ENCODE measurements around the gene SLC43A2.
"Not testable (repeated sequence)": the region's sequence is repeated elsewhere in the genome, so short reads cannot be mapped to it uniquely, and the experiment has no call there.

SLC43A2 gene

GRCh38 chr17:1541367-1541904, 87.2 kb downstream of the SLC43A2 start:
- Histone ChIP-seq H3K36me3 (ENCODE audit: insufficient read depth, insufficient read length, low read length) (peaks cover 76% of the 10 kb centered on the region), H3K9ac (ENCODE audit: insufficient read length, low read depth) (no peak overlapping the region), H3K4me3 (ENCODE audit: insufficient read length, low read depth) (no peak overlapping the region), H3K27me3 (ENCODE audit: insufficient read depth, insufficient read length) (no peaks in the 10 kb centered on the region), H3K9me3 (ENCODE audit: insufficient read depth, low read length) (no peaks in the 10 kb centered on the region), H3K4me1 (ENCODE audit: insufficient read depth, insufficient read length) (peaks cover 2% of the 10 kb centered on the region)
- TF ChIP-seq YY1 (IDR thresholded peaks at IDR 0.05; ENCODE audit: insufficient read depth, insufficient read length) (no peak), SUZ12 (IDR thresholded peaks at IDR 0.05; ENCODE audit: extremely low read depth, insufficient read depth, insufficient read length) (no peak), ZNF274 (IDR thresholded peaks at IDR 0.05; ENCODE audit: low read depth, low read length) (no peak)
- no peak for DNase-seq (ENCODE audit: low read depth, low spot score)

GRCh38 chr17:1539811-1540210, 88.8 kb downstream of the SLC43A2 start:
- Histone ChIP-seq H3K9ac (ENCODE audit: insufficient read length, low read depth) (no peak overlapping the region), H3K36me3 (ENCODE audit: insufficient read depth, insufficient read length, low read length) (peaks cover 77% of the 10 kb centered on the region), H3K9me3 (ENCODE audit: insufficient read depth, low read length) (no peaks in the 10 kb centered on the region), H3K27me3 (ENCODE audit: insufficient read depth, insufficient read length) (no peaks in the 10 kb centered on the region), H3K4me3 (ENCODE audit: insufficient read length, low read depth) (no peak overlapping the region), H3K4me1 (ENCODE audit: insufficient read depth, insufficient read length) (peaks cover 2% of the 10 kb centered on the region)
- TF ChIP-seq YY1 (IDR thresholded peaks at IDR 0.05; ENCODE audit: insufficient read depth, insufficient read length) (no peak), SUZ12 (IDR thresholded peaks at IDR 0.05; ENCODE audit: extremely low read depth, insufficient read depth, insufficient read length) (no peak), ZNF274 (IDR thresholded peaks at IDR 0.05; ENCODE audit: low read depth, low read length) (no peak)
- DNase-seq (ENCODE audit: low read depth, low spot score) = no peak

- Histone ChIP-seq H3K4me3 (ENCODE audit: insufficient read length, low read depth) (no peak overlapping the region), H3K27me3 (ENCODE audit: insufficient read depth, insufficient read length) (no peaks in the 10 kb centered on the region), H3K9me3 (ENCODE audit: insufficient read depth, low read length) (no peaks in the 10 kb centered on the region), H3K4me1 (ENCODE audit: insufficient read depth, insufficient read length) (no peaks in the 10 kb centered on the region), H3K9ac (ENCODE audit: insufficient read length, low read depth) (no peak overlapping the region), H3K36me3 (ENCODE audit: insufficient read depth, insufficient read length, low read length) (peaks cover 81% of the 10 kb centered on the region)
- DNase-seq (ENCODE audit: low read depth, low spot score) = no peak
- TF ChIP-seq YY1 (IDR thresholded peaks at IDR 0.05; ENCODE audit: insufficient read depth, insufficient read length) (no peak), ZNF274 (IDR thresholded peaks at IDR 0.05; ENCODE audit: low read depth, low read length) (no peak), SUZ12 (IDR thresholded peaks at IDR 0.05; ENCODE audit: extremely low read depth, insufficient read depth, insufficient read length) (no peak)
These were observed 92.9 kb downstream of the SLC43A2 start for GRCh38 chr17:1535737-1536136.

GRCh38 chr17:1533661-1534325, 94.8 kb downstream of the SLC43A2 start:
- TF ChIP-seq SUZ12 (IDR thresholded peaks at IDR 0.05; ENCODE audit: extremely low read depth, insufficient read depth, insufficient read length) (no peak), ZNF274 (IDR thresholded peaks at IDR 0.05; ENCODE audit: low read depth, low read length) (no peak)
- Histone ChIP-seq H3K36me3 (ENCODE audit: insufficient read depth, insufficient read length, low read length) (peaks cover 75% of the 10 kb centered on the region), H3K4me1 (ENCODE audit: insufficient read depth, insufficient read length) (no peaks in the 10 kb centered on the region), H3K9me3 (ENCODE audit: insufficient read depth, low read length) (no peaks in the 10 kb centered on the region), H3K27me3 (ENCODE audit: insufficient read depth, insufficient read length) (no peaks in the 10 kb centered on the region), H3K9ac (ENCODE audit: insufficient read length, low read depth) (no peak overlapping the region), H3K4me3 (ENCODE audit: insufficient read length, low read depth) (no peak overlapping the region)
- DNase-seq (ENCODE audit: low read depth, low spot score) = no peak

- H3K9ac ChIP-seq (ENCODE audit: insufficient read length, low read depth) = no peak overlapping the region
- DNase-seq (ENCODE audit: low read depth, low spot score) = no peak
- H3K4me1 ChIP-seq (ENCODE audit: insufficient read depth, insufficient read length) = no peaks in the 10 kb centered on the region
- no peak overlapping the region for H3K4me3 ChIP-seq (ENCODE audit: insufficient read length, low read depth)
- H3K27me3 ChIP-seq (ENCODE audit: insufficient read depth, insufficient read length) = no peaks in the 10 kb centered on the region
- peaks cover 75% of the 10 kb centered on the region for H3K36me3 ChIP-seq (ENCODE audit: insufficient read depth, insufficient read length, low read length)
- no peak for TF ChIP-seq YY1 (IDR thresholded peaks at IDR 0.05; ENCODE audit: insufficient read depth, insufficient read length)
- no peak for TF ChIP-seq SUZ12 (IDR thresholded peaks at IDR 0.05; ENCODE audit: extremely low read depth, insufficient read depth, insufficient read length)
- no peak for TF ChIP-seq ZNF274 (IDR thresholded peaks at IDR 0.05; ENCODE audit: low read depth, low read length)
- H3K9me3 ChIP-seq (ENCODE audit: insufficient read depth, low read length) = no peaks in the 10 kb centered on the region
These were observed 95.6 kb downstream of the SLC43A2 start for GRCh38 chr17:1532836-1533602.

GRCh38 chr17:1529863-1530262, 98.8 kb downstream of the SLC43A2 start:
- Histone ChIP-seq H3K36me3 (ENCODE audit: insufficient read depth, insufficient read length, low read length) (peaks cover 78% of the 10 kb centered on the region), H3K9ac (ENCODE audit: insufficient read length, low read depth) (no peak overlapping the region)
- TF ChIP-seq SUZ12 (IDR thresholded peaks at IDR 0.05; ENCODE audit: extremely low read depth, insufficient read depth, insufficient read length) (no peak), YY1 (IDR thresholded peaks at IDR 0.05; ENCODE audit: insufficient read depth, insufficient read length) (no peak), ZNF274 (IDR thresholded peaks at IDR 0.05; ENCODE audit: low read depth, low read length) (no peak)

GRCh38 chr17:1526876-1527275, 101.8 kb downstream of the SLC43A2 start:
- H3K4me1 ChIP-seq (ENCODE audit: insufficient read depth, insufficient read length); H3K4me3 ChIP-seq (ENCODE audit: insufficient read length, low read depth); H3K9ac ChIP-seq (ENCODE audit: insufficient read length, low read depth); H3K27me3 ChIP-seq (ENCODE audit: insufficient read depth, insufficient read length); H3K9me3 ChIP-seq (ENCODE audit: insufficient read depth, low read length); DNase-seq (ENCODE audit: low read depth, low spot score): not testable (repeated sequence)
- H3K36me3 ChIP-seq (ENCODE audit: insufficient read depth, insufficient read length, low read length) = peaks cover 62% of the 10 kb centered on the region

More at GRCh38 chr17:1529863-1530262, 98.8 kb downstream of the SLC43A2 start:
- no peak overlapping the region for H3K4me3 ChIP-seq (ENCODE audit: insufficient read length, low read depth)
- H3K9me3 ChIP-seq (ENCODE audit: insufficient read depth, low read length) = no peaks in the 10 kb centered on the region
- no peaks in the 10 kb centered on the region for H3K4me1 ChIP-seq (ENCODE audit: insufficient read depth, insufficient read length)
- no peak for DNase-seq (ENCODE audit: low read depth, low spot score)
- no peaks in the 10 kb centered on the region for H3K27me3 ChIP-seq (ENCODE audit: insufficient read depth, insufficient read length)
